ENCODE measurements around the gene TENT4A. TPM values are rescaled to one million over a fixed set of nuclear protein-coding genes. Genes with fewer than 3 reads are reported as not detected.

Gene TENT4A
- total and polyA plus RNA-seq, 2 of the 4 experiments (the other 2 are of a cell fraction), result 5.9 to 17.2 TPM

- Histone ChIP-seq H2BK15ac (ENCODE audit: low read depth, low read length) (no peak overlapping the region), H2AK9ac (replicated peaks; ENCODE audit: low read depth, low read length, poor library complexity) (no peak overlapping the region), H2BK20ac (ENCODE audit: low read depth, low read length) (no peak overlapping the region), H2AFZ (replicated peaks; ENCODE audit: low read length, poor library complexity) (no peak overlapping the region), H3K27me3 (ENCODE audit: control insufficient read depth, insufficient read depth, low read length) (peaks cover 3% of the 10 kb centered on the region; the same call in 1 of the 2 replicates), H3K36me3 (ENCODE audit: control insufficient read depth, insufficient read depth, low read length) (no peaks in the 10 kb centered on the region), H3K4ac (ENCODE audit: low read depth, low read length) (no peak overlapping the region), H3K18ac (ENCODE audit: low read depth, low read length) (no peak overlapping the region), H3K9ac (ENCODE audit: low read depth, low read length) (no peak overlapping the region), H3K56ac (ENCODE audit: extremely low read depth, insufficient read depth, low read length) (no peak overlapping the region), H3K4me2 (ENCODE audit: low read depth, low read length) (no peak overlapping the region), H2BK120ac (ENCODE audit: low read depth, low read length) (no peak overlapping the region), H3K79me1 (ENCODE audit: low read depth in 1 of 2, low read length in 2 of 2) (no peaks in the 10 kb centered on the region), H4K8ac (ENCODE audit: low read depth in 2 of 2, low read length in 2 of 2) (no peak overlapping the region), H3K9me1 (ENCODE audit: insufficient read depth, low read length) (peaks cover 6% of the 10 kb centered on the region), H3K14ac (replicated peaks; ENCODE audit: low read depth, low read length) (no peak overlapping the region), H4K5ac (ENCODE audit: low read depth, low read length) (no peak overlapping the region), H3K27ac (ENCODE audit: insufficient read depth, low read length) (no peak overlapping the region), H4K20me1 (ENCODE audit: insufficient read depth, low read length) (no peaks in the 10 kb centered on the region), H2AK5ac (ENCODE audit: low read depth, low read length) (no peak overlapping the region), H3K9me3 (ENCODE audit: control insufficient read depth, insufficient read depth, low read length) (no peaks in the 10 kb centered on the region), H3K23ac (ENCODE audit: low read depth, low read length) (no peak overlapping the region), H3K4me3 (ENCODE audit: insufficient read depth, low read depth, low read length) (no peak overlapping the region), H2BK5ac (ENCODE audit: low read depth, low read length, poor library complexity, severe bottlenecking) (no peak overlapping the region), H3K4me1 (ENCODE audit: control insufficient read depth, insufficient read depth, low read length) (no peaks in the 10 kb centered on the region), H4K91ac (ENCODE audit: insufficient read depth, low read depth, low read length) (no peak overlapping the region)
- 80% methylated on average over 2 of the region's 6 CpGs; no CpG with 5 or more reads in 1 of the 2 experiments for WGBS, 2 experiments (ENCODE audit: extremely low coverage in 2 of 2, insufficient read length in 1 of 2)
- POLR2A ChIA-PET (ENCODE audit: unreplicated experiment), result no interaction called here
- in situ Hi-C loops (cut with MboI; ENCODE audit: low sequenced_read_pairs), result no loop called here
- no TSS peak for BruUV-seq (replicated peaks)
- no peak for TF ChIP-seq NFE2L2 (IDR thresholded peaks at IDR 0.05; ENCODE audit: low read depth, low read length)
- no peak for TF ChIP-seq POLR2A (IDR thresholded peaks at IDR 0.05; ENCODE audit: low read depth, low read length)
- no peak for TF ChIP-seq SMC3 (IDR thresholded peaks at IDR 0.05; ENCODE audit: low read depth, low read length)
- no peak for TF ChIP-seq MXI1 (IDR thresholded peaks at IDR 0.05; ENCODE audit: borderline replicate concordance, low read depth, low read length)
- no peak for TF ChIP-seq ELK1 (IDR thresholded peaks at IDR 0.05; ENCODE audit: borderline replicate concordance, low read depth, low read length)
- TF ChIP-seq CHD1 (IDR thresholded peaks at IDR 0.05; ENCODE audit: low read depth, low read length), result no peak
- TF ChIP-seq BHLHE40 (IDR thresholded peaks at IDR 0.05; ENCODE audit: low read depth, low read length), result no peak
- no peak for TF ChIP-seq RFX5 (IDR thresholded peaks at IDR 0.05; ENCODE audit: low read depth, low read length)
- no peak for TF ChIP-seq CEBPB (IDR thresholded peaks at IDR 0.05; ENCODE audit: low read depth, low read length)
- TF ChIP-seq RAD21 (IDR thresholded peaks at IDR 0.05; ENCODE audit: low read length), result no peak
- no peak for TF ChIP-seq FOS (IDR thresholded peaks at IDR 0.05; ENCODE audit: low read depth, low read length)
- TF ChIP-seq CTCF (conservative IDR thresholded peaks at IDR 0.05; ENCODE audit: low read depth, low read length), result no peak
- dilution Hi-C loops (cut with HindIII; ENCODE audit: low sequenced_read_pairs, unreplicated experiment), result no loop called here
- DNase-seq (no peak), ATAC-seq (ENCODE audit: low read depth) (no peak; the same call in 1 of the 2 replicates)
- intact Hi-C loops (cut with micrococcal nuclease), result no loop called here
- CTCF ChIA-PET, result interaction anchor here (0.6 kb wide), 1 partner anchor 27 kb away, joined by 3 read pairs; no protein-coding TSS in a partner anchor
These were observed 26.7 kb upstream of the TENT4A start for GRCh38 chr5:6686501-6686900.
